Activated naive CD4-positive, alpha-beta T cell treated with Interleukin-2 at 50 U/mL for 16 hours (primary cell): ENCODE data around the gene PIEZO1.
A peak's percentile ranks its signal among the peaks of the same experiment; 100 is the strongest.
"Not testable (repeated sequence)": the region's sequence is repeated elsewhere in the genome, so short reads cannot be mapped to it uniquely, and the experiment has no call there.

ENCODE experiments used
- DNase-seq: peaks from one replicate; pipeline ENCODE4 v3.0.0-alpha.2; 2020

Gene PIEZO1

GRCh38 chr16:88685156-88686061 is 99.6 kb downstream of the PIEZO1 start:
- DNase-seq: peak; percentile 73

GRCh38 chr16:88684569-88685155 is 100.4 kb downstream of the PIEZO1 start:
- no peak for DNase-seq

GRCh38 chr16:88681709-88682451 is 103.1 kb downstream of the PIEZO1 start:
- DNase-seq: peak; percentile 70

GRCh38 chr16:88681084-88681680 is 103.8 kb downstream of the PIEZO1 start:
- peak; percentile 48 for DNase-seq

DNA sequence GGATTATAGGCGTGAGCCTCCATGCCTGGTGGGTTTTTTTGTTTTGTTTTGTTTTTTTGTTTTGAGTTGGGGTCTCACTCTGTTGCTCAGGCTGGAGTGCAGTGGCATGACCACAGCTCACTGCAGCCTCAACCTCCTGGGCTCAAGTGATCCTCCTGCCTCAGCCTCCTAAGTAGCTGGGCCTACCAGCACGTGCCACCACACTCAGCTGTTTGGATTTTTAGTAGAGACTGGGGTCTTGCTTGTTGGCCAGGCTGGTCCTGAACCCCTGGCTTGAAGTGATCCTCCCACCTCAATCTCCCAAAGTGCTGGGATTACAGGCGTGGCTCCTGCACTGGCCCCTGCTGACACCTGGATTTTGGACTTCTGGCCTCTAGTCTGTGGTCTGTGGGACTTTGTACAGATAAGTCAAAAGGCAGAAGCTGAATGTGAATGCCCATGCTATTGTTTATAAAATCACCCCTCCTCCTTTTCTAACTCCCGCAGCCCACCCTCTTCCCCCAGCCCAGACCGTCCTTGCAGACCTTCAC is 104.4 kb downstream of the PIEZO1 start:
- no peak for DNase-seq

GRCh38 chr16:88678224-88678979 is 106.6 kb downstream of the PIEZO1 start:
- DNase-seq: no peak

DNA sequence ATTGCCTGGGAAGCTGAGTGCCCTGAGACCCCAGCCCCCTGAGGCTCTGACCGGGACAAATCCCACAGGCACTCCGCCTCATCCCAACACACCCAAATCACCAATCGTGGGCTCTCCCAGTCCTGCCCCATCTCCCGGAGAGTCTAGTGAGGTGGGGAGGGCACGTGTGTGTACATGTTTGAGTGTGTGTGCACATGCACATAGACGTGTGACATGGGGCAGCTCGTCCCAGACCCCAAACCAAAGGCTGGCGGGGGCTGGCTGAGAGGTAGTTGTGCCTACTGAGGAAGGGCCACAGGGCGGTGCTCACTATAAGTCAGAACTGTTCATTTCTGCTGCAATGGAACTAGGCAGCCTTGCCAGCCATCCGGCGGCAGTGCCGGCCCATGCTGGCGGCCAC is 107.3 kb downstream of the PIEZO1 start:
- DNase-seq: no peak

GRCh38 chr16:88676502-88677242 is 108.3 kb downstream of the PIEZO1 start:
- DNase-seq: no peak

DNA sequence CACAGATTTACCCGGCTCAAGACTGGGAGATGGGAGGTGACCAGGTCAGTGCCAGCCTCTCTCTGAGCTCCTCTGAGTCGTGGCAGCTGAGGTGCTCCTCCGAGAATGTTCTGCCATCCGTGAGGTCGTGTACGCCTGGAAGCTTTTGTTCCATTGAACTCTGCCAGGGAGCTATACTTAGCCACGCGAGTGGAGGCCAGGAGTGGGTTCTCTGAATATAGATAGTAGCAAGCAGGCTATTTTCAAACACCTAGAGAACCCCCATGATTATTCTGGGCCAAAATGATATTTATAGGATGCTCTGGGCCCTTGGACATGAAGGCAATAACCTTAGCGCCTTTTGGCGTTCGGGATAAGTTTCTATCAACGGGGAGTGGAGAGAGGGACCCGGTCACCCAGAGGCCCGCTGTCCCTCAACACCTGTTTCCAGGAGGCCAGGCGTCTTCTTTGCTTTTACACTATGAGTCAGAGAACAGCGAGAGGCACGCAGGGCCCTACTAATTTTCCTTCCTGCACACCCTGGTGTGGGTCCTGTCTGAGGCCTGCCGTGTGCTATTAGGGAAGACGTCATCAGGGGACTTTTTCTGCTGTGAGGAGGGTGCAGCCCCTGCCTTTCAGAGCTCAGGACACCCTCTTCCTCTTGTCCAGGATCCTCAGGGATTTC is 111.2 kb downstream of the PIEZO1 start:
- DNase-seq: no peak

- no peak for DNase-seq
Measured at GRCh38 chr16:88672776-88673175, 112.2 kb downstream of the PIEZO1 start.

- DNase-seq: no peak
Measured at GRCh38 chr16:88671806-88672205, 113.2 kb downstream of the PIEZO1 start.

GRCh38 chr16:88669980-88670379 is 115.0 kb downstream of the PIEZO1 start:
- DNase-seq: no peak

- not testable (repeated sequence) for DNase-seq
Measured at GRCh38 chr16:88669493-88669892, 115.5 kb downstream of the PIEZO1 start.

DNA sequence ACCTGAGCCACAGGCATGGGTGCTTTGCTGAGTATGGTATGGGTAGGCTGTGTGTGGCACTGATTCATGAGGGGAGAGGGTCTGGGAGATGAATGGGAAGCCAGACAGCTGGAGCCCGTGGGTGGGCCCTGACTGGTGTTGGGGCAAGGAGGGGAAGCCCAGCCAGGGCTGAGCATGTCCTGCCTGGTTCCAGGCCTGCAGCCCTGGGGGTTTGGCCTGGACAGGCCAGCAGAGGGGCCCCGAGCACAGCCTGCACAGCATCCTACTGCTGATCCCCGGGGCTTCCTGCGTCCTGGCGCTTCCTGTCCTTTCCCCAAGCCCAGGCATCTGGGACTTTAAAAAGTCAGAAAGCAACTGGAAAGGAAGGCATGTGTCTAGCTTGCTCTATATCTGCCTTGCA is 117.6 kb downstream of the PIEZO1 start:
- no peak for DNase-seq

GRCh38 chr16:88665570-88665969 is 119.5 kb downstream of the PIEZO1 start:
- DNase-seq: no peak
